Activated CD4-positive, CD25-positive, alpha-beta regulatory T cell treated with anti-CD3 and anti-CD28 coated beads, Interleukin-2, amount 50 U/mL, for 72 hours (primary cell): ENCODE data around the gene LBHD2.

Source experiments
- DNase-seq: peaks from one replicate; pipeline ENCODE4 v3.0.0; 2021

LBHD2 gene

DNA sequence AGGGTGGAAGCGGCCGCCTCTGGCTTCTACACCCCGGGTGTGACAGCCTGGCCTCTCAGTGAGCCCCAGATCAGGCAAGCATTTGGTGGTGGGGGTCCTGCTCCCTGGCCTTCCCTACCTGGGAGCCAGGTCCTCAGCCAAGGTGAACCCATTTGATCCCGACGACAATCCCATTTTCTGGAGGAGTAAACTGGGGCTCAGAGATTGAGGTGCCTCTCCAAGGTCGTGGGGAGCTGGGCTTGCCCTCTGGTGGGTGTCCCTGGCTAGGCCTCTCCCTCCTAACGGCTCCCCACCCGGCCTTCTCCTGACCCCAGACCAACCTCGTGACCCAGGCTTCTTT is 7.8 kb downstream of the LBHD2 start:
- DNase-seq: no peak

GRCh38 chr14:103093856-103094405 is 9.9 kb downstream of the LBHD2 start:
- DNase-seq: no peak

DNA sequence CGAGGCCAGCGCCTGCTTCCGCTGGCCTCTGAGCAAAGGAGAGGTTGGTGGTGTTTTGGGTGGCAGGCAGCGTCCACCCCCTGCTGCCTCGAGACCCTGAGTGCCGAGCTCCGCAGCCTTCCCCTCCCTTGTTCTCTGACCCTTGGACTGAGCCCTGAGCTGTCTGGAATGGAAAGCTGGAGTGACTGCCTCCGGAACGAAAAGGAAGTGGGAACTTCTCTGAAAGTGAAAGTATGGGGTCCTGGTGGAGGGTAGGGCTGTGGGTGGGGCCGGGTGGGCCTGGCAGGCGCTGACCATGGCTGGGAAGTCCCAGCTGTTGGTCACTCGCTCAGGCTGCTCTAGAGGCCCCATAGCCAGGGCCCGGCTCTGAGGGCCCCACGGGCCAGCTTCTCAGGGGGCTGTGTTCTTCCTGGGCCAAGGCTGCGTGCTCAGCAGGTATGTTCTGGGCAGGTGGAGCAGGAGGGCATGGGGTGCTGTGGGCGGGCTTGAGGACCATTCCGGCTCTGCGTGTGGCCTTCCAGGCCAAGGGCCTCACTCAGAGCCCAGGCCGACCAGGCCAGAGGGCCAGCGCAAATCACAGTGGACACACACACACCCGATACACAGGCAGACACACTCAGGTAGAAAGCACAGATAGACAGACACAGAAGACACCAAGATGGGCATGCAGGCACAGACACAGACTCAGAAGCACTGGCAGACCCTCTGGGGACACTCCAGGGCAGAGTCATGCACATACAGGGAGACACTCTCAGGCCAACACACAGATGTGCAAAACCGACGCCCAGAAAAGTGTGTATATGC is 10.6 kb downstream of the LBHD2 start, which contains the start of gene EXOC3L4:
Gene EXOC3L4, plus strand, starts transcription at position 320 of the 804 bp plus-strand sequence. CDS start 5,495 bp downstream, outside the sequence.
- no peak for DNase-seq

- no peak for DNase-seq
Measured at GRCh38 chr14:103095210-103095778, 11.3 kb downstream of the LBHD2 start.

DNA sequence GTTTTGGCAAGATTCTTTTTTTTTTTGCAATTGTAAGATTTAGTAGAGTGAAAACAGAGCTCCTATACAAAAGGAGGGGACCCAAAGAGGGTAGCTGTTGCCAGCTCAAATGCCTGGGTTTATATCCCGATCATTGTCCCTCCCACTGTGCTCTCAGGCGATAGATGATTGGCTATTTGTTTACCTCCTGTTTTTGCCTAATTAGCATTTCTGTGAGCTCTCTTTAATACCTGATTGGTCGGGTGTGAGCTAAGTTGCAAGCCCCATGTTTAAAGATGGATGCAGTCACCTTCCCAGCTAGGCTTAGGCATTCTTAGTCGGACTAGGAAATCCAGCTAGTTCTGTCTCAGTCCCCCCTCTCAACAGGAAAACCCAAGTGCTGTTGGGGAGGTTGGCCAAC is 12.4 kb downstream of the LBHD2 start:
- DNase-seq: no peak

DNA sequence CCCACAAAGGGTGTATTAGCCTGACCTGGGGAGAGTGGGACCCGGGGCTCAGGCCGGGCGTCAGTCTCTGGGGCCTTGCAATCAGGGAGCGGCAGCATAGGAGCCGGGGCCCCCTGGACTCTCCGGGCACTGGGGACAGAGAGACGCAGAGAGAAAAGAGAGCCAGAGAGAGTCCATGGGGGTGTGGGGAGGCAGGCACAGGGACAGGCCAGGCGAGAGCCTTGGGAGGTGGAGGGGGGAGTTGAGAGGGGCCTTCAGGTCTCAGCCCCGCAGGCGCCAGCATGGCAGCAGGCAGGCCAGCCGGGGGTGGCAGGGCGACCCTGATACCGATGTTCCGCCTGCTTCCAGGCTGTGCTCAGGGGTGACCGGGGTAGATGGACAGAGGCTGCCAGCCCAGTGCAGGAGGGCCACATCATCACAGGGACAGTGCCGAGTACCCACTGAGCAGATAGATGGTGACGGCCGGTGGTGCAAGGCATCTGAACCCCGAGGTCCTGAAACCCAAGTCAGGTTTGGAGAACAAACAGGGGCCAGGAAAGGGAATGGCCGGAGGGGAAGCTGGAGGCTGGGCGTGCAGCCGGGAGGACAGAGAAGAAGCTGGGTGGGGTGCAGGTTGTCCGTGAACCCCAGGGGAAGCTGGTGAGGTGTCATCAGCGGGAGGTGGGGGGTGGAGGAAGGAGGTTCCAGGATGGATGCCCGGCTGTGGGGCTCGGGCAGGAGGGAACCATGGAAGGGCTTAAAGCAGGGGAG is 13.4 kb downstream of the LBHD2 start:
- DNase-seq: no peak

GRCh38 chr14:103097994-103098957 is 14.3 kb downstream of the LBHD2 start:
- DNase-seq: no peak

DNA sequence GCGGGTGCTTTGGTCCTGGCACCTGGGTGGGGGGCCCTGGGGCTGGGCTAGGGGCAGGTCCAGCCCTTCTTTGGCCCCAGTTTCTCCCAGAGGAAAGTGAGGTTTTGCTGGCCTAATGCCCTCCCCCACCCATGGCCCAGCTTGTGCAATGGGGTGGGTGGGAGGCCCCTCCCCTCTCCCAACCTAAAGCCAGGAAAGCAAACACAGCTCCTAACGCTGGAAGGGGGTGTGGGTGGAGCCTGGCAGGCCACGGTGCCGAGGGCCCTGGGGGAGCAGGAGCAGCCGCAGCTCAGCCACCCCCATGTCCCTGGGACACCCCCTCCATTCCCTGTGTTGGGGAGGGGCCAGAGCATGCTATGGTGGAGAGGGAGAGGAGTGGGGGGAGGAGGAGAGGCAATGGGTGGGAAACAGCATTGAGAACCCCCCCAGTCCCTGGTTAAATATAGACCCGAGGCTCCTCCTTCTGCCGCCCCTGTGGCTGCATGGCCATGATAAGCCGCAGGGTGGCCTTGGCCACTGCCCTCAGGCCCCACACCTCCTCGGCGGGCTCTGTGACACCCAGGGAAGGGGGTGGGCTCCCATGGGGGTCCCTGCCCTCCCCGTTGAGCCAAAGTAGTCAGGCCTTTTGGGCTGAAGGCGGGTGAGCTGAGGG is 15.2 kb downstream of the LBHD2 start:
- DNase-seq: no peak

GRCh38 chr14:103099733-103100280 is 15.8 kb downstream of the LBHD2 start:
- DNase-seq: no peak

GRCh38 chr14:103100281-103101121 is 16.5 kb downstream of the LBHD2 start:
- no peak for DNase-seq

DNA sequence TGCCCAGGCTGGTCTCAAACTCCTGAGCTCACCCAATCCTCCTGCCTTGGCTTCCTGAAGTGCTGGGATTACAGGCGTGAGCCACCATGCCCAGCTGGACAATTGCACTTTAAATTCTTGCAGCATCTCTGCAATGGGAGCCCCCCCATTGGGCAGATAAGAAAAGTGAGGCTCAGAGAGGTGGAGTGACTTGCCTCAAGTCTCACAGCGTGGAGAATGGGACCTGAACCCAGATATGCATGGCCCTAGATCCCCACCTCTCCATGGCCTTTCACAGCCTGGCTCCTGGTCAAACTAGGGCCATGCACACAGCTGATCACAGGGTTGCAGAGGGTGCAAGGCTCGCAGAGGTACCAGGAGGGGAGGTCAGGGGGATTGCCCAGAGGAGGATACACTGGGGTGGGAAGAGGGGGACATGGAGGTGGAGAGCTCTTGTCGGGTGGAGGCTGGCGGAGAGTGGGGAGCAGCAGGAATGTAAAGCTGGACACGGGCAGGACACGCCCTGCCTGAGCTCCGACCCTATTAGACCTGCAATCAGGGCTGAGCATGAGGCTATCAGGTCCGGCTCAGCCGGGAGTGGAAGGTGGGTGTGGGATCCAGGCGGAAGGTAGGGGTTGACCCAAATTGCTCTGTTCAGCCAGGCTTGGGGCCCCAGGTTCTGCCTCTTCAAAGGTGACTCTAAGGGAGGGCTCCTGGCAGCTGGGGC is 17.4 kb downstream of the LBHD2 start:
- DNase-seq: no peak

DNA sequence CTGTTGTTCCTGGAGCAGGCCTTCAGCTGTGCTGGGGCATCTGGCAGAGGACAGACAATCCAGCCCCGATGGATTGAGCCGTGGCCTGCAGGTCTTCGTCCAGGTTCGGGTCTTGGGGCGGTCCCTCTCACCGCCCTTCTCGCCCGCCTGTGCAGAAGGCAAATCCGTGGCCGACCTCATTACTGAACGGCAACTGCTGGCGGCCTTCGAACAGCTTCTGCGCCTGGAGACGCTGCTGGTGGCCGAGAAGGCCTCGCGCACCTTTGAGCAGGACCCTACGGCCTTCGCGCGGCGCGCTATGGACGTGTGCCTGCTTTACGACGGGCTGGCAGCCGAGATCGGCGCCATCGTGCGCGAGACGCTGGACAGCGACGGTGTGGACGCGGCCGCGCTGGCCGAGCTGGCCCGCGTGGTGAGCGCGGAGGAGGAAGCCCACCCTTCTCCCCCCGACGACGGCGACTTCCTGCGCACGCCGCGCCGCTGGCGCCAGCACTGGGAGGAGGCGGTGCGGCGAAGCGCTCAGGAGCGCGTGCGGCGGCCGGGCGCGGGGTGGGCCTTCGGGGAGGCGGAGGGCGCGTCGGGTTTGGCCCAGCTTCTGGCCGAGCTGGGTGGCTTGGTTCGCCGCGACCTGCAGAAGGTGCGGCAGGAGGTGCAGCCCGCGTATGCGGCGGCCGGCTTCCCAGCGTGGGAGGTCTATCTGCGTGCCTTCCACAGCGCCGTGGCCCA is 18.1 kb downstream of the LBHD2 start:
- DNase-seq: no peak

DNA sequence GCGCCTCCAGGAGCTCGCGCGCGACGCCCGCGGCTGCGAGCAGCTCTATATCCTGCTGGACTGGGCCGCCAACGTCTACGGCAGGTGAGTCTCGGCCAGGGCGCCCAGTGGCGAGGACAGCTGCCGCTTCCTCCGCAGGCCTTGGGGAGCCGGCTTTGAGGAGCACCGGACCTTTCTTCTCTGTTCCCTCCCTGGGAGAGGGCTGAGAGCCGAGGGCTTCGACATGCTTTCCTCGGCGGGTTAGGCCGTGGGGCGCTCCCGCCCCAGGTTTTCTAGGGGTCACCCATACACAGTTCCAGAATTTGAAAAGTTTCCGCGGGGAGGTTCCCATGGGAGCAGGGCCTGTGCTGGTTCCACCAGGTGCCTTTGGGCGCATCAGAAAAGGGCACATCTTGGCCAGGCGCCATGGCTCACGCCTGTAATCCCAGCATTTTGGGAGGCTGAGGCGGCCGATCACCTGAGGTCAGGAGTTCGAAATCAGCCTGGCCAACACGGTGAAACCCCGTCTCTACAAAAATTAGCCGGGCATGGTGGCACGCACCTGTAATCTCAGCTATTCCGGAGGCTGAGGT is 18.8 kb downstream of the LBHD2 start:
- no peak for DNase-seq

DNA sequence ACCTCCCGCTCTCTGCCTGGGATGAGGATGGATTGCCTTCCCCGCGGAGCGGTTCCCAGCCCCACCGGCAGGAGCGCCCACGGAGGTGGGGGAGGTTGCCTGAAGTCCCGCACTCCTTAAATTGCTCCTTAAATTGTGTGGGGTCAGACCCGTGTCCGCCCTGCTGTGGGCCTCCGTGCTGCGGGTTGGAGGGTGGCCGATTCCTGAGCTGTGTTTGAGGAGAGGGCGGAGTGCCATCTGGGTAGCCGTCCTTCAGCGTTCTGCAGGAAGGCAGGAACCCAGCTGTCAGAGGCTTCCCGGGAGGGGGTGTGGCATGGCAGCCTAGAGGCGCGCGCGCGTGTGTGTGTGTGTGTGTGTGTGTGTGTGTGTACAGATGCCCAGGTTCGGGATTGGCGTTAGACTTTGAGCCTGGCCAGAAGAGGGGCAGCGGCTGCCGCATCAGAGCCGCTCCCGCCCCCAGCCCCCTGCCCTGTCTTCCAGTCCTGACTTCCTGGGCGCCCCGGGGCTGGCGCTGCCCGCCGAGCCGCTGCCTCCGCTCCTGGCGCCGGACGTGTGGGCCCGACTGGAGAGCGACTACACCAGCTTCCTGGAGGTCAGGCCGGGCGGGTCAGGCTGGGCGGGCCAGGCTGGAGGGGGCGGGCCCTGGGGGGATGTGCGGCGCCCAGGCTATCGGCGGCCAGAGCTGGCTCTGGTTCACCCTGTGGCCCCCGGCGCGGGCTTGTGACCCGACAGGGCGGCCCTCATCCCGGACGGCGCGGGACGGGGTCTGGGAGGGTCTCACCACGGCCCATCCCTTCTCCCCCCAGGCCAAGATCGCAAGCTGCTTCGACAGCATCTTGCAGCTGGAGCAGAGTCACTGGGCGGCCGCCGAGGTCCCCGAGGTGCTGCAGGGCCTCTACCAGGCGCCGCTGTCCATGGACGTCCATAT is 19.7 kb downstream of the LBHD2 start:
- no peak for DNase-seq

DNA sequence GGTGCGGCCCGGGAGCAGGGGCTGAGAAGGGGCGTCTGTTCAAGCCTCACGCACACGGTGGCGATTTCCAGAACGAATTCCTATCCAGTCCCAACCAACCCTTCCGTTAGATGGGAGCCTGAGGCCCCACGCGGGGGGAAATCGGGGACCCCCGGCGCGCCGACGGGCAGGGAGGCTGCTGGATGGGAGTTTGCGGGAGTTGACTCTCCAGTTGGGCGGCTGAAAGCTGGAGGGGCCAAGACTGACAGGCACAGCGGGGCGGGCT is 20.3 kb downstream of the LBHD2 start:
- no peak for DNase-seq

GRCh38 chr14:103104654-103105452 is 20.8 kb downstream of the LBHD2 start:
- DNase-seq: peak; percentile 80

- DNase-seq: no peak
Measured at GRCh38 chr14:103105580-103106150, 21.7 kb downstream of the LBHD2 start.
